GM21447 (cell line): ENCODE data around the gene AHR.
"Not testable (repeated sequence)": the region's sequence is repeated elsewhere in the genome, so short reads cannot be mapped to it uniquely, and the experiment has no call there.

ENCODE experiments used
- ATAC-seq: cut with Tn5 transposase; IDR thresholded peaks from one replicate; pipeline ENCODE4 v1.9.1; 2021; ENCODE audit not compliant: unreplicated experiment

AHR gene

GRCh38 chr7:17371671-17372524, 73.4 kb downstream of the AHR start:
- no peak for ATAC-seq

GRCh38 chr7:17374157-17374556, 75.7 kb downstream of the AHR start:
- ATAC-seq, result no peak

- ATAC-seq, result no peak
Measured at GRCh38 chr7:17374654-17375053, 76.2 kb downstream of the AHR start.

GRCh38 chr7:17376595-17376994, 78.1 kb downstream of the AHR start:
- no peak for ATAC-seq

- no peak for ATAC-seq
Measured at GRCh38 chr7:17380736-17381662, 82.5 kb downstream of the AHR start.

GRCh38 chr7:17382408-17383354, 84.2 kb downstream of the AHR start:
- ATAC-seq, result not testable (repeated sequence)

- no peak for ATAC-seq
Measured at GRCh38 chr7:17384400-17384799, 85.9 kb downstream of the AHR start.

GRCh38 chr7:17385612-17386011, 87.2 kb downstream of the AHR start:
- no peak for ATAC-seq

- ATAC-seq, result no peak
Measured at GRCh38 chr7:17390392-17390791, 91.9 kb downstream of the AHR start.

- no peak for ATAC-seq
Measured at GRCh38 chr7:17391366-17391765, 92.9 kb downstream of the AHR start.

GRCh38 chr7:17392846-17393245, 94.4 kb downstream of the AHR start:
- ATAC-seq, result no peak

GRCh38 chr7:17394563-17394962, 96.1 kb downstream of the AHR start:
- ATAC-seq, result not testable (repeated sequence)
